Measurements from ENCODE around the gene ACSL4.
A peak's percentile ranks its signal among the peaks of the same experiment; 100 is the strongest.
"Not testable (repeated sequence)": the region's sequence is repeated elsewhere in the genome, so short reads cannot be mapped to it uniquely, and the experiment has no call there.

Gene ACSL4

DNA sequence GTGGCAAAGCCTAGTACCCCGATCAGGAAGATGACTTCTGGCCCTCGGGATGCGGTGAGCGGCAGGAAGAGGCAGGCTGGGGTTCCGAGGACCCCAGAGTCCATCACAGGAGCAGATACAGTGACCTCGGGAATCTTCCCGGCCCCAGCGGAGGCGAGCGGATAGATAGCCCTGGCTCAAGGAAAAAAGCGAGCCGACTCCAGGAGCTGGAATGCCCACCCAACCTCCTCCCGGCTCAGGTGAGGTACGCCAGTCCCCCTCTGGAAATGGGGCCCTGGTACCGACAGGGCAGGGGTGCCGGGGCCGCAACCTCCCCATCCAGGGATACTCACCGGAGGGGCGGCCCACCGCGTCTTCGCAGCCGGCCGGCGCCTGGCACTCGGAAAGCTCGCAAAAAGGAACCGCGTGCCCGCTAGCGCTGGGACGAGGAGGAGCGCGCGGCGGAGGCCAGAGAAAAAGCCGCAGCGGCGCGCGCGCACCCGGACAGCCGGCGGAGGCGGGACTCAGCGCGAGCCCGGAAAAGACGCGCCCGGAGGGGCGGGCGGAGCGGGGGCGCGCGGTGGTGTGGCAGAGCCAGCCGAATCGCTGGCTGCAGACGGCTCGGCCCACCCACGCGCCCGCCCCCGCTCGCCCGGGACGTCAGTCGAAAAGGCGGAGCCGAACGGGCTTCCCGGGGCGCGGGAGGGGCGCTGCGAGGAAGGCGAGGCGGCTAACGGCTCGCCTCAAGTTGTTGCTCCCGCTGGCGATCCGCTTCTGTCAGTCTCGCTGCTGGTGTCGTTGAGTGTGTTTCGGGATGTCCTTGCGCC, at the start of gene ACSL4:
ACSL4 (minus strand) TSS at position 451 of the 806 bp plus-strand sequence. CDS start 49,894 bp downstream, outside the sequence.
- peak; percentile 89 to 90 for DNase-seq

DNA sequence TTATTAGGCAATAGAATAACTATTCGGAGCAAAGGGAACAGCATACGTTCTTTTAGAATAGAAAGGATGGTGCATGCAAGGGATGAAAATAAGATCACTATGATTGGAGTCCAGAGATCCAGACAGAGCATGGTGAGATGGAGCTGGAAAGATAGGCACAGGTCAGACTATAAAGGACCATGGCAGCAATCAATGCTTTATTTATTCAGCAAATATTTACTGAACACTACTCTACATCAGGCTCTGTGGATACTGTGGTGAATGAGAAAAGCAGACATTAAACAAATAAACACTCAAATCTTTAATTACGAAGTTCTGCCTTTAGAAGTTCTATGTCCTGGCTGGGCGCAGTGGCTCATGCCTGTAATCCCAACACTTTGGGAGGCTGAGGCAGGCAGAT, 44.7 kb upstream of the ACSL4 start:
- DNase-seq, result no peak

DNA sequence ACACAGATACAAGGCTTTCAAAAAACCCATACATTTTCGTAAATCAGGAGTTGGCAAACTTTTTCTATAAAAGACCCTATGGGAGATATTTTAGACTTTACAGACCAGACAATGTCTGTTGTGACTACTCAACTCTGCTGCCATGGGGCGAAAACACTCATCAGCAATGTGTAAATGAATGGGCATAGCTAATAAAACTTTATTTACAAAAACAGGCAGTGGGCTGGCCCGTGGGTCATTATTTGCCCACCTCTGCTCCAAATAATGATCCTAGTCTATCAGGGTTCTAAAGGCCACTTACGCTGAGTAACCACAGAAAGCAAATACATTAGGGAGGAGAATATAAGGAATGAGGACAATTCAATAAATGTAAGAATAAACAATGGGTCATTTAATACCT, 43.9 kb upstream of the ACSL4 start:
- no peak for DNase-seq

DNA sequence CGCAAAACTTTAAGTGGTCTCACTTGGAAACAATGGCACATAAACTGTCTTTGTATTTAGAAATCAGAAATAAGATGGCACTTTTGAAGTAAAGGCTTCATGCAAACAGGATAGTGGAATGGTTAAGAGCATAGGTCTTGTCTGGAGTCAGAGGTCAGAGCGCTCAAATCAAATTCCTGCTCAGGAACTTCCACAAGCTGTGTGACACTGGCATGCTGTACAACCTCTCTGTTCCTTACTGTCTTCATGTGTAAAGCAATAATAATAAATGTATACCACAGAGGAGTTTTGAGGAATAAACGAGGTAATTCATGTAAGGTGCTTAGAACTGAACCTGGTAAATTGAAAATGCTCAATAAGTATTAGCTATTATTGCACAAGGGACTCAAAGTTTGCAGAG, 43.4 kb upstream of the ACSL4 start:
- DNase-seq, result no peak

DNA sequence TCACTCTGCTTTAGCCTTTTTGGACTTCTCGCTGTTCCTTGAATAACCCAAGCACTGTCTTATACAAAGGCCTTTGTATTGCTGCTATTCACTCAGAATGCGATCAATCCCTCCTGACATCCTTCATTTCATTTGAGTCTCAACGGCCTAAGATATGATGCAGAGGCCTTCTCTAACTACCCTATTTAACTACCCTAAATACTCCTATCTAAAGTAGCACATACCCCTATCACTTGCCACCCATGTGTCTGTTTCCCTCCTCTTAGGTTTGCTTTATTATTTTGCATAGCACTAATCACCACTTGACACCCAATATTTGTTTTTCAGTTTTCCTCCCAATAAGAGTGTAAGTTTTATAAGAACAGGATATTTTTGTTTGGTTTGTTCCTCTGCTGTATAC, 42.3 kb upstream of the ACSL4 start:
- no peak for DNase-seq

DNA sequence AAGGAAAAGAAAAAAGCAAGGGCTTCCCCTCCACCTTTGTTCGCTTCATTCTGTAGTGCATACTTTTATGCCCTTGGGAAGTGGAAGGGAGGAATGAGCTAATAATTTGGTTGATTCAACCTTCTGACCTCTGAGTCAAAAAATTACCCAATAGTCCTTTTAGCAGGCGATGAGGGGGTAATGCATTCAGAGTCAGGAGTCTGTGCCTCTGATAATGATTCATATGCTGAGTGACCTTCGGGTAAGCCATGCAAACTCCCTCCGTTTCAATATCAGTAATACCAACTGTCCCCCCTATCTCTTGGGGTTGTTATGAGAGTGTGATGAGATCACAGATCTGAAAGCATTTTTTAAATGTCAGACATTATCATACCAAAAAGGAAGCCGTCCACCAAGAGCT, 41.6 kb upstream of the ACSL4 start:
- no peak for DNase-seq

DNA sequence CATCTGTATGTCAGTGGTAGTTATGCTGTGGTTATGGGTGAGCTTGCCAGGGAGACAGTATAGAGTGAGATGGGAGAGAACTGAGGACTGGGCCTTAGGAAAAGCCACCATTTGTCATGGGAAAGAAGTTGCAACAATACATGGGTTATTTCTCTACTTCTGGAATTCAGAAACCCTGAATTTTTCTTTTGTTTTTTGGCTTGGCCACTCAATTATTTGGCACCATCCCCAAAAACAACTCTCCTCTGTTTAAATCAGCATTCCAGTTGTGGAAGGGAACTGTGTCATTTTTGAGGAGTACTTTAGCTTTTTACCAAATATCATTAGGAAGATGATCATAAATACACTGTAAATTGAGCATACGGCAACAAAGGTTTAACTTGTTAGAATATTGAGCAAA, 41.1 kb upstream of the ACSL4 start:
- DNase-seq, result no peak

DNA sequence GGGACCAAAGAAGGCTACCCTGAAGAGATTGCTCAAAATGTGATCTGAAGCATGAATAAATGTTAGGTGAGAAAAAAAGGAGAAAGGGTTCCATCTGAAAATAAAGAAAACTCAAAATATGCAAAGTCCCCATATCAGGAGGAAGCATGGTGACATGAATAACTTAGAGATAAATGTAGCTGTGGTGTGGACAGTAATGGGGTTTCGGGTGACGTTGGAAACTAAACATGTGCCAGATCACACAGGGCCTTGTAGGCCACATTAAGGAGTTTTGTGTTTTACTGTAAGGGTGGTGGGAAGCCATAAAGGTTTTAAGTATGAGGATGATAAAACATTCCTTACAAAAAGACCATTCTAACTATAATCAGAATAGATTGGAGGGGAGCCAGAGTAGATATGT, 40.3 kb upstream of the ACSL4 start:
- DNase-seq, result no peak

DNA sequence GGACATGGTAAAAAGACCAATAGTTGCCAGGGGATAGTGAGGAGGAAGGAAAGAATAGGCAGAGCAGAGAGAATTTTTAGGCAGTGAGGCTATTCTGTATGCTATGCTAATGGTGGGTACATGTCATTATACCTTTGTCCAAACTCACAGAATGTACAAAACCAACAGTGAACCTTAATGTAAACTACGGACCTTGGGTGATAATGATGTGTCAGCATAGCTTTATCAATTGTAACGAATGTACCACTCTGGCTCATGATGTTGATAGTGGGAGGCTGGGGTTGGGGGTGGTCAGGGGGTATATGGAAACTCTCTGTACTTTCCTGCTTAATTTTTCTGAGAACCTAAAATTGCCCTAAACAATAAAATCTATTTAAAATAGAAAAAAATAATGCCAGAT, 37.7 kb upstream of the ACSL4 start:
- DNase-seq, result no peak

DNA sequence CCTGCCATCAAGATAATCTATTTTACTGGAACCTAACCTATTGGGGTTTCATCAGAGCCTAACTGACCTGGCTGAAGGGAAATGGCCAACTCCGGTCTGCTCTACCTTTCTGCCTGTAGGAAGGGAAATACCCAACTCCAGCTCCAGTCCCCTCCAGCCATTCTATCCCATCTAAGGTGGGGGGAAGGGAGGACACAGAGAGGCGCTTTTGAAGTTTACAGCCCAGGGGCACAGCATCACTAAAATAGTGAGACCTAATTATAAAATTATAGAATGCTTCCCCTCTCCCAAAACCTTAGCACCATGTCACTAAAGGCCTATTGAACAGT, 27.8 kb upstream of the ACSL4 start:
- DNase-seq, result no peak

DNA sequence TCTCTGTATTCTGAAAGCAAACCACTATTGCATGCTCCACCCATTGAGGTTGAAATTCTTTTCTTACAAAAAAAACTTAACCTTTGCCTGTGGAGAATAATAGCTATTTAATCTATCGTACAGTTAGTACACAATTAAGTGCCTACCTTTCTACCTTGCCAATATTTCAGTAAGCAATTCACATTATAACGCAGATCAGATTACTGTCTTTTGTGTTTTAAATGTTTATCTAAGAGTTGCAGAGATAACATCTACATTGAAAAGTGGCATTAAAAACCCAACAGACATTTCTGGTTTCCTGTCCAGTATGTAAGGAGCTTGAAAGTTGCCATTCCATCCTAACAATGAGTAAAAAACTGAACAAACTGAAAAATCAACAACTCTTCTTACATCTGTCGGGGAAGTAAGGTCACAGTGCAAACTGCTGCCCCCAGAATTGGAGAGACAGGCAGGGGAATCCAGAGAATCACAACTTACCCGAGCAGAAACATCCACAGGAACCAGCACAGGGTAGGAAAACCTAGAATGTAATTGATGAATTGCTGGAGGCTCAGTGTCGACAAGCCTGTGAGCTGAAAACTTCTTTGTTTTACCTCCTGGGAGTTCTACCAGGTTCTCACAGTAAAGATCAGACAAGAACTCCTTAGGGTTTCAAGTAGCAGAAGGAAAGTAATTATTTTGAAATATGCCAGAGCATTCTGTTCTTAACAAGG, 27.3 kb upstream of the ACSL4 start:
- DNase-seq, result no peak

DNA sequence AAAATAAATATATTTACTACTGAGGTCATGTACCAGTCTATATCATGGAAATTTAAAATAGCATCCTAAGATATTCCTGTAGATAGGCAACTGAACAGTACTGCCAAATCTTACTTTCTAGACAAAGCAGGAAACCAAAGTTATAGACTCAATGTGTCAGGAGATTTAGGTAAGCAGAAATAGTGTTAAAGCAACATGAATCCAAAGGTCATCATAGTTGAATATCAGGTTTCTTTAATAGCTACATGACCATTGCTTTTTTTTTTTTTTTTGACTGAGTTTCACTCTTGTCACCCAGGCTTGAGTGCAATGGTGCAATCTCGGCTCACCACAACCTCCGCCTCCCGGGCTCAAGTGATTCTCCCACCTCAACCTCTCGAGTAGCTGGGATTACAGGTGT, 20.2 kb upstream of the ACSL4 start:
- no peak for DNase-seq

DNA sequence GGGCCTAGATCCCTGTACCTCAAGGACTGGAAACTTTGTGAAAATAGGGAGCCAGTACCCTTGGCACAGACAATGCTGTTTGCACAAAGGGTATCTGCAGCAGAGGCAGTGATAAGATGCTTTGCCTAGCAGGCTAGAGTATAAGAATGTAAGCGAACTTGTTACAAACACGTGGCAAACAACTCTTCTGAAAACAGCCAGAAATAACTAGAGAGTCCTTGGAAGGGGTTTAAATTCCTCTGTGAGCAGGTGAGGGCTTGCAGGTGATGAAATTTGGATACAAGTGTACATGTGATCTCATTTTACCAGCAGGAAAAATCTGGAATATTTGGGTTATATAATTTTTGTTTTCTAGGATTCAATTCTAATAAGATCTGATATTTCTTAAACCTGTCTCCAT, 18.6 kb upstream of the ACSL4 start:
- no peak for DNase-seq

DNA sequence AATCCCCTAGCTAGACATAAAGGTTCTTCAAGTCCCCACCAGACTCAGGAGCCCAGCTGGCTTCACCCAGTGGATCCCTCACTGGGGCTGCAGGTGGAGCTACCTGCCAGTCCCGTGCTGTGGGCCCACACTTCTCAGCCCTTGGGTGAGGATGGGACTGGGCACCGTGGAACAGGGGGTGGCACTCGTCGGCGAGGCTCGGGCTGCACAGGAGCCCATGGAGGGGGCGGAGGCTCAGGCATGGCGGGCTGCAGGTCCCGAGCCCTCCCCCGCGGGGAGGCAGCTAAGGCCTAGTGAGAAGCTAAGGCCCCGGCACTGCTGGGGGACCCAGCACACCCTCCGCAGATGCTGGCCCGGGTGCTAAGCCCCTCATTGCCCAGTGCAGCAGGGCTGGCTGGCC, 16.1 kb upstream of the ACSL4 start:
- no peak for DNase-seq

DNA sequence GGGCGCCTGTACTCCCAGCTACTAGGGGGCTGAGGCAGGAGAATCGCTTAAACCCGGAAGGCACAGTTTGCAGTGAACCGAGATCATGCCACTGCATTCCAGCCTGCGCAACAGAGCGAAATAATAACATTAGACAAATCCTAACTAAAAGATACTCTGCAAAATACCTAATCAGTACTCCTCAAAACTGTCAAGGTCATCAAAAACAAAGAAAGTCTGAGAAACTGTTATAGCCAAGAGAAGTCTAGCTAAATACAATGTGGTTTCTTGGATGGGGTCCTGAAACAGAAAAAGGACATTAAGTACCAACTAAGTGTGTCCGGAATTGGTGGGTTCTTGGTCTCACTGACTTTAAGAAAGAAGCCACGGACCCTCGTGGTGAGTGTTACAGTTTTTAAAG, 14.6 kb upstream of the ACSL4 start:
- no peak for DNase-seq

DNA sequence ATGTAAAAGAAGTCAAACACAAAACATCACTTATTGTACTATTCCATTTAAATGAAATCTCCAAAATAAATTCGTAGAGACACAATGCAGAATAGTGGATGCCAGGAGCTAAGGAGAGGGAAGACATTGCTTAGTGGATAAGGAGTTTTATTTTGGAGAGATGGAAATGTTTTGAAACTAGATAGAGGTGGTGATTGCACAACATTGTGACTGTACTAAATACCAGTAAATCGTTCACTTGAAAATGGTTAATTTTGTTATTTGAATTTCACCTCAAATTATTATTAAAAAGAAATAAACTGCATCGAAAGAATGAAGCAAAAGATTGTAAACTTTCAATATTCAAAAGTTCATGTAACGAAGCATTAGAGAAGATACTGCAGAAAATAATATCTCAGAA, 9.7 kb upstream of the ACSL4 start:
- no peak for DNase-seq

DNA sequence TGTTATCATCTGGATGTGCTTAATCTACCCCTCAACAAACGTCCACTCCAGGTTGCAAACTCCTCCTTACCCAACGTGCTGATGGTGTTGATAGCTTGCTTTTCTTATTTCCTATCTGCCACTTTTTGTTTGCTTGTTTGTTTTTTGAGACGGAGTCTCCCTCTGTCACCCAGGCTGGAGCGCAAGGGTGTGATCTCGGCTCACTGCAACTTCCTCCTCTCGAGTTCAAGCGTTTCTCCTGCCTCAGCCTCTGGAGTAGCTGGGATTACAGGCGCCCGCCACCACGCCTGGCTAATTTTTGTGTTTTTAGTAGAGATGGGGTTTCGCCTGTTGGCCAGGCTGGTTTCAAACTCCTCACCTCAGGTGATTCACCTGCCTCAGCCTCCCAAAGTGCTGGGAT, 7.8 kb upstream of the ACSL4 start:
- DNase-seq, result not testable (repeated sequence)

DNA sequence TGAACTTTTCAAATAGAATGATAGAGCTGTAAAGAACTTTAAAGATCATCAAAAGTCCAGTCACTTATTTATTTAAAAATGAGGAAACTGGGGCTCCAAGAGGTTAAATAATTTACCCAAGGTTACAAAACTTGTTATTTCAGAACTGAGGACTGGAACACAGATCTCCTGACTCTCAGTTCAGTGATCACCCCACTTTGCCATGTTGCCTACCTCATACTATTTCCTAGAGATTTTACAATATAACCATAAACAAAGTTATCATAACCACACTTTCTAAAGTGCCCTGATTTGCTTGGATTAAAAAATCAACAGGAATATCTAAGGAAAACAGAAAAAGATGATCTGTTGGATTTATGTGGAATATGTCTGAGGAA, 7.4 kb upstream of the ACSL4 start:
- no peak for DNase-seq

DNA sequence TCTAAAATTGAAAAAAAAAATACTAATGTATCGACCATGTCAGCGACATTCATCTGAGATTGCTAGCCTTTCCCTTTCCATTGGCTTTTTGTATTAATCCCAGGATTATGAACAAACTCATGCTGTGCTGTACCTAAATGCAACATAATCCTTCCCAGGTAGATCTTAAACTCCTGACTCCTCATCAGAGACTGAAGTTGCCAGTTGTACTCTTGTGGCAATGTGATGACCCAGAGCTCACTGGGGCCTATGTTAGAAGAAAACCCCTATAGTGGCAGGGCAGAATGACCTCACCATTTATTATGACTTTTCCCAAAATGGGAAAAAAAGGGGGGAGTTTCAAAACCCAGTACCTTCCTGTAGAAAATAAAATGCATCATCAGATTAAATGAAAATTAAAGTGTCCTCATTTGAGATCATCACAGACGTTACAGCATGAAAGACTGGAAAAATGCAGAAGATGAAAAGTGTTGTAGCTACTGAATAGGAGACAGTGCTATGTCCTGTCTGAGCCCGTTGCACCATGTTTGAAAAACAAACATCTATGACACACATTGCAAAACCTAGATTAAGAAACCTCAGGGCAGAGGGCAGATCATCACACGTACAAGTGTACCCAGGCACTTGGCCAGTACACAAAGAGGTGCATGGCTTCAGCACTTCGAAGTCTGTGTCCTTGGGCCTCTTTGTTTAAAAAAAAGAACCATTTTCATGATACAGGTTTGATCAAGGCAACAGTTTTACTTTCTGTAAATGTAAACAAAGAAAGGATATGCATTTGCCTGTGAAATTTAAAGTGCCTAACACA, 6.8 kb upstream of the ACSL4 start:
- DNase-seq, result no peak

DNA sequence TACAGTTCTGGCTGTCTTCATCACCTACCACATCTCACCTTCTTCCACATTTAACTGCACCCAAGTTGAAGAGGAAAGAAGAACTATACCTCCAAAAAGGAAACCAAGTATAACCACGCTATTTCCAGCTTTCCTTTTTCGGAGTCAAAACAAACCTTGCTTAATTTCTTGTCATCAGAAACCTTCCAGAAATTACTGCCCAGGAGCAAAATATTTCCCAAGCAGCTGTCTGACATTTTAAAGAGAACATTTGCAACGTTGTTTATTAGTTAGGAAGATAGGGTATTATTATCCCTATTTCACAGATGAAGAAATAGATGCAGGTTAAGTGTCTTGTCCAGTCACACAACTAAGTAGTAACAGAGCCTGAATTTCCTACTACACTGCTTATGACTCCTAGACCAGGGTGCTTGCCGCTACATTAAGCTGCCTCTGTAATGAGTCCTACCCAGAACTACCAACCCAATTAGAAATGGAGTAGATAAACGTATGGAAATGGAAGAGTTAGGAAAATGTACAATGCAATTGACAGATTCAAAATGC, 2.2 kb upstream of the ACSL4 start:
- no peak for DNase-seq

DNA sequence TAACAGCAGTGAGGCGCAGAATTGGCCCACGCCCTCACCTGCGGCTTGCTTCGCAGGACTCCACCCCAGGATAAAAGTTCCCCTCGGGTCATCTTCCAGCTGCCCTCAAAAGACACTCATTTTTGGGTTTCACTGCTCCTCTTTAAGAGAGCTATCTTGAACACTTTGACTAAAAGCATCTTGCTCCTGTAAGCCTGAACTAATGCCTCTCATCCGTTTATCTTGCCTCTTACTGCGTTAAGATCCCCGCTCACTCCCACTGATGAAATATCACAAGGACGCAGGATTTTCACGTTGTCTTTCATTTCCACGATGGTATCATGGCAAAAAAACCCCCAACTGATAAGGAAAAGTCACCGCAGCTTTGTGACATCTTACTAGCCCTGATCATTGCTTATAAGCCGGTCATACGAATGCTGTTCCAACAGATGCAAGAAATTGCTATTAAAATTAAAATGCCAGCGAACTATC, 591 bp upstream of the ACSL4 start:
- DNase-seq, result no peak

DNA sequence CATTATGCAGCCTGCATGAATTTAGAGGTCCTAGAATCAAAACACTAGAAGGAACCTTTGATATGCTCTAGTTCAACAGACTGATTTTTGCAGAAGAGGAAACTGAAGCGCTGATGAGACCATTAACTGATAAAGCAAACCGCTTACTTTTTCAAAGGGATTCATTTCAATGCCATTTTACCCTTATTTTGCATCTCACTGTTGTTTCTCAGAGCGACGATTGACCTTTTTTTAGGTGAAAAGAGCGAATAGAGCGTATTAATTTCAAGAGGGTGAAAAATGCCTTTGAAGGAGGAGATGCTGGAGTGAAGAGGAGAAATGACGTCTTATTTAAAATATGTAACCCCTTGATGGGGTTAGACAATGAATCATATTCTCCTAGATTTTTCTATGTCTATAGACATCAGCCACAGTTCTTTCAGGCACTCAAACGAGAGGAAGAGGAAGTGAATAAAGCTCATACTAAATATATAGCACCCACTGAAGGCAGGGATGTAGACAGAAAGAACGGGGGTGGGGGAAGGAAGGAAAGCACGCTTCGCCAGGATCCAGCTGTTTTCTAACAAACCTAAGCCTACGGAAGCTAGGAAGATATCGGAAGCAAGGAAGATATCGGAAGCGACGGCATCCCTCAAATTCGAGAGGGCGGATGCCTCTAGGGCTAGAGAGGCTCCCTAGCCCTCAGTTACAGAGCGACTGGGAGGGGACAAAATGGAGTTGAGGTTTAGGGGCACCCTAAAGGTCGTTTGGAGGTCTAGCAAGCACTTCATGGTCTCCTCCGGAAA, 848 bp downstream of the ACSL4 start:
- DNase-seq, result peak; percentile 16 to 34

DNA sequence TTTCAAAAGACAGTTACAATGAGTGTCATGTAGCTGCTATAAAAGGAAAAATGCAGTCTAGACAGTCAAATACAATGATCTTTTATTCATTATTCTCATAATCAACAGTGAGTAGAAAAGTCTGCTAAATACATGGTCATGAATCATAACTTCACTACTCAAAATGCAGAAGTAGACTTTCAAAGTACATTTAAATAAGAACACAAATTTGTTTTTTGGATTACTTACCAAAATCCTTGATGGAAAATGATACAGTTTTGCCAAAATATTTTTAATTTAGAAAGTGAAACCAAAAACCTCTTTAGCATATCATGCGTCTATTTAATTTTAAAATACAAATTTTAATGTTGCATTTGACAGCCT, 4.9 kb downstream of the ACSL4 start:
- no peak for DNase-seq

Data from activated CD4-positive, alpha-beta T cell treated with anti-CD3 and anti-CD28 coated beads for 4 hours (primary cell).